GM20000 (cell line): ENCODE measurements around the gene MAMLD1.

Experiments used
- DNase-seq: peaks from one replicate; pipeline ENCODE4 v3.0.0; 2012; ENCODE audit warnings: low spot score
- CTCF ChIP-seq: IDR thresholded peaks from 2 replicates; pipeline ENCODE4 v1.5.1; 2012; ENCODE audit warnings: mild to moderate bottlenecking, control low read depth; ENCODE audit errors: extremely low read depth, missing control alignments

MAMLD1 gene

GRCh38 chrX:150478496-150479492 is 115.7 kb downstream of the MAMLD1 start:
- TF ChIP-seq CTCF: no peak
- peak; percentile 8 for DNase-seq

GRCh38 chrX:150482537-150483206 is 119.6 kb downstream of the MAMLD1 start:
- peak; percentile 9 for DNase-seq
- TF ChIP-seq CTCF: no peak

- DNase-seq: no peak
- no peak for TF ChIP-seq CTCF
These were observed 120.4 kb downstream of the MAMLD1 start for GRCh38 chrX:150483356-150483985.

- peak; percentile 6 for DNase-seq
- TF ChIP-seq CTCF: no peak
These were observed 122.9 kb downstream of the MAMLD1 start for GRCh38 chrX:150486011-150486410.

GRCh38 chrX:150487369-150488094 is 124.4 kb downstream of the MAMLD1 start:
- no peak for DNase-seq
- TF ChIP-seq CTCF: no peak

- DNase-seq: no peak
- TF ChIP-seq CTCF: no peak
These were observed 126.4 kb downstream of the MAMLD1 start for GRCh38 chrX:150489359-150490015.
